A549 (cell line): ENCODE data around the gene TBC1D22A.
"Not testable (repeated sequence)": the region's sequence is repeated elsewhere in the genome, so short reads cannot be mapped to it uniquely, and the experiment has no call there.

Experiments
- CTCF ChIP-seq: fragments of >200 bp; sonication (Bioruptor Twin); formaldehyde crosslinking; IDR thresholded peaks from 3 replicates; pipeline ENCODE4 v1.5.1; 2016
- E2F6 ChIP-seq: IDR thresholded peaks from 2 replicates; pipeline ENCODE4 v1.6.1; 2012; ENCODE audit warnings: low read depth, borderline replicate concordance
- FOSB ChIP-seq: fragments of 250-450 bp; sonication (Bioruptor Pico); IDR thresholded peaks from 2 replicates; pipeline ENCODE4 v1.5.0; 2020; ENCODE audit warnings: mild to moderate bottlenecking, moderate library complexity
- HMGXB4 ChIP-seq: fragments of 250-450 bp; sonication (Bioruptor Pico); IDR thresholded peaks from 2 replicates; pipeline ENCODE4 v1.5.0; 2021; ENCODE audit warnings: mild to moderate bottlenecking, moderate library complexity, borderline replicate concordance
- HOXA7 ChIP-seq: fragments of 250-450 bp; sonication (Bioruptor Pico); IDR thresholded peaks from 2 replicates; pipeline ENCODE4 v1.5.0; 2020; ENCODE audit warnings: mild to moderate bottlenecking, moderate library complexity
- JUNB ChIP-seq: fragments of >200 bp; sonication (Bioruptor Twin); formaldehyde crosslinking; IDR thresholded peaks from 2 replicates; pipeline ENCODE4 v1.6.1; 2016
- MAZ ChIP-seq: fragments of 150-350 bp; IDR thresholded peaks from 2 replicates; pipeline ENCODE4 v1.6.1; 2014; ENCODE audit warnings: antibody characterized with exemption, low read depth, low read length, borderline replicate concordance
- NR3C1 ChIP-seq: fragments of >200 bp; sonication (Bioruptor Twin); formaldehyde crosslinking; IDR thresholded peaks from 3 replicates; pipeline ENCODE4 v1.6.1; 2017
- POLR2A ChIP-seq: IDR thresholded peaks from 2 replicates; pipeline ENCODE4 v1.6.1; 2012; ENCODE audit warnings: mild to moderate bottlenecking, low read length
- SREBF2 ChIP-seq: fragments of 450-650 bp; IDR thresholded peaks from 2 replicates; pipeline ENCODE4 v1.6.1; 2014; ENCODE audit warnings: mild to moderate bottlenecking, moderate library complexity
- TF ChIP-seq, protein P1 (sequence below): fragments of 150-350 bp; IDR thresholded peaks from 2 replicates; pipeline ENCODE4 v1.6.1; 2014; ENCODE audit warnings: low read depth, mild to moderate bottlenecking, low read length
- TF ChIP-seq, protein P2 (sequence below): fragments of 200-600 bp; sonication (generic); IDR thresholded peaks from 2 replicates; pipeline ENCODE4 v1.6.1; 2016; ENCODE audit warnings: antibody characterized with exemption, mild to moderate bottlenecking, moderate library complexity
- TF ChIP-seq, protein P3 (sequence below): IDR thresholded peaks from 2 replicates; pipeline ENCODE4 v1.6.1; 2012

DNA sequence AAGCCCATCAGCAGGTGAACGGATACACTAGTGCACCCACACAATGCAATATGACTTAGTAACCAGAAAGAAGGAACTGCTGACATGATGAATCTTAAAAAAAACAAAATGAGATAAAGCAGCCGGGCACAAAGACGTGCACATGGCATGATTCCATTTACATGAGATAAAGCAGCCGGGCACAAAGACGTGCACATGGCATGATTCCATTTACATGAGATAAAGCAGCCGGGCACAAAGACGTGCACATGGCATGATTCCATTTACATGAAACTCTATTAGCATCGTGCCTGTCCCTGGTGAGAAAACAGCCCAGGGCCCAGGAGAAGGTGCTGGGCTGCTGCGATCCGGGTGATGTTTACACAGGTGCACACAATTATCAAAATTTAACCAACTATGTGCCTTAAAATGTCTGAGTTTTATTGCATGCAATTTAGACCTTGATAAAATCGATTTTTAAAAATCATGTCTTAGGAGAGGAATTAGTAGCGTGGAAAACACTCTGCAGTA is 28.2 kb upstream of the TBC1D22A start:
- TF ChIP-seq MAZ; CTCF; HOXA7 (CRISPR knock-in tag); FOSB; JUNB; POLR2A; NR3C1; SREBF2; HMGXB4; E2F6: not testable (repeated sequence)
- TF ChIP-seq, protein P1, sequence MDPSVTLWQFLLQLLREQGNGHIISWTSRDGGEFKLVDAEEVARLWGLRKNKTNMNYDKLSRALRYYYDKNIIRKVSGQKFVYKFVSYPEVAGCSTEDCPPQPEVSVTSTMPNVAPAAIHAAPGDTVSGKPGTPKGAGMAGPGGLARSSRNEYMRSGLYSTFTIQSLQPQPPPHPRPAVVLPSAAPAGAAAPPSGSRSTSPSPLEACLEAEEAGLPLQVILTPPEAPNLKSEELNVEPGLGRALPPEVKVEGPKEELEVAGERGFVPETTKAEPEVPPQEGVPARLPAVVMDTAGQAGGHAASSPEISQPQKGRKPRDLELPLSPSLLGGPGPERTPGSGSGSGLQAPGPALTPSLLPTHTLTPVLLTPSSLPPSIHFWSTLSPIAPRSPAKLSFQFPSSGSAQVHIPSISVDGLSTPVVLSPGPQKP = not testable (repeated sequence)
- TF ChIP-seq, protein P2, sequence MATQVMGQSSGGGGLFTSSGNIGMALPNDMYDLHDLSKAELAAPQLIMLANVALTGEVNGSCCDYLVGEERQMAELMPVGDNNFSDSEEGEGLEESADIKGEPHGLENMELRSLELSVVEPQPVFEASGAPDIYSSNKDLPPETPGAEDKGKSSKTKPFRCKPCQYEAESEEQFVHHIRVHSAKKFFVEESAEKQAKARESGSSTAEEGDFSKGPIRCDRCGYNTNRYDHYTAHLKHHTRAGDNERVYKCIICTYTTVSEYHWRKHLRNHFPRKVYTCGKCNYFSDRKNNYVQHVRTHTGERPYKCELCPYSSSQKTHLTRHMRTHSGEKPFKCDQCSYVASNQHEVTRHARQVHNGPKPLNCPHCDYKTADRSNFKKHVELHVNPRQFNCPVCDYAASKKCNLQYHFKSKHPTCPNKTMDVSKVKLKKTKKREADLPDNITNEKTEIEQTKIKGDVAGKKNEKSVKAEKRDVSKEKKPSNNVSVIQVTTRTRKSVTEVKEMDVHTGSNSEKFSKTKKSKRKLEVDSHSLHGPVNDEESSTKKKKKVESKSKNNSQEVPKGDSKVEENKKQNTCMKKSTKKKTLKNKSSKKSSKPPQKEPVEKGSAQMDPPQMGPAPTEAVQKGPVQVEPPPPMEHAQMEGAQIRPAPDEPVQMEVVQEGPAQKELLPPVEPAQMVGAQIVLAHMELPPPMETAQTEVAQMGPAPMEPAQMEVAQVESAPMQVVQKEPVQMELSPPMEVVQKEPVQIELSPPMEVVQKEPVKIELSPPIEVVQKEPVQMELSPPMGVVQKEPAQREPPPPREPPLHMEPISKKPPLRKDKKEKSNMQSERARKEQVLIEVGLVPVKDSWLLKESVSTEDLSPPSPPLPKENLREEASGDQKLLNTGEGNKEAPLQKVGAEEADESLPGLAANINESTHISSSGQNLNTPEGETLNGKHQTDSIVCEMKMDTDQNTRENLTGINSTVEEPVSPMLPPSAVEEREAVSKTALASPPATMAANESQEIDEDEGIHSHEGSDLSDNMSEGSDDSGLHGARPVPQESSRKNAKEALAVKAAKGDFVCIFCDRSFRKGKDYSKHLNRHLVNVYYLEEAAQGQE = not testable (repeated sequence)
- TF ChIP-seq, protein P3, sequence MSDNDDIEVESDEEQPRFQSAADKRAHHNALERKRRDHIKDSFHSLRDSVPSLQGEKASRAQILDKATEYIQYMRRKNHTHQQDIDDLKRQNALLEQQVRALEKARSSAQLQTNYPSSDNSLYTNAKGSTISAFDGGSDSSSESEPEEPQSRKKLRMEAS = not testable (repeated sequence)
